ENCODE results near the gene TBX6. TPM values are rescaled to one million over a fixed set of nuclear protein-coding genes. Genes with fewer than 3 reads are reported as not detected.

The TBX6 gene, protein sequence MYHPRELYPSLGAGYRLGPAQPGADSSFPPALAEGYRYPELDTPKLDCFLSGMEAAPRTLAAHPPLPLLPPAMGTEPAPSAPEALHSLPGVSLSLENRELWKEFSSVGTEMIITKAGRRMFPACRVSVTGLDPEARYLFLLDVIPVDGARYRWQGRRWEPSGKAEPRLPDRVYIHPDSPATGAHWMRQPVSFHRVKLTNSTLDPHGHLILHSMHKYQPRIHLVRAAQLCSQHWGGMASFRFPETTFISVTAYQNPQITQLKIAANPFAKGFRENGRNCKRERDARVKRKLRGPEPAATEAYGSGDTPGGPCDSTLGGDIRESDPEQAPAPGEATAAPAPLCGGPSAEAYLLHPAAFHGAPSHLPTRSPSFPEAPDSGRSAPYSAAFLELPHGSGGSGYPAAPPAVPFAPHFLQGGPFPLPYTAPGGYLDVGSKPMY
- 0.11 and 0.39 TPM in 2 replicates for total RNA-seq

GRCh38 chr16:30091474-30092372 lies at the start of gene TBX6:
TSS of gene TBX6 (minus strand) at chr16:30091924. CDS start at chr16:30091193, 731 bp downstream.

GRCh38 chr16:30113031-30113710 lies 21.4 kb upstream of the TBX6 start, which contains the start of gene GDPD3:
TSS of gene GDPD3 (minus strand) at chr16:30113537. CDS start at chr16:30113478, 59 bp downstream.

DNA sequence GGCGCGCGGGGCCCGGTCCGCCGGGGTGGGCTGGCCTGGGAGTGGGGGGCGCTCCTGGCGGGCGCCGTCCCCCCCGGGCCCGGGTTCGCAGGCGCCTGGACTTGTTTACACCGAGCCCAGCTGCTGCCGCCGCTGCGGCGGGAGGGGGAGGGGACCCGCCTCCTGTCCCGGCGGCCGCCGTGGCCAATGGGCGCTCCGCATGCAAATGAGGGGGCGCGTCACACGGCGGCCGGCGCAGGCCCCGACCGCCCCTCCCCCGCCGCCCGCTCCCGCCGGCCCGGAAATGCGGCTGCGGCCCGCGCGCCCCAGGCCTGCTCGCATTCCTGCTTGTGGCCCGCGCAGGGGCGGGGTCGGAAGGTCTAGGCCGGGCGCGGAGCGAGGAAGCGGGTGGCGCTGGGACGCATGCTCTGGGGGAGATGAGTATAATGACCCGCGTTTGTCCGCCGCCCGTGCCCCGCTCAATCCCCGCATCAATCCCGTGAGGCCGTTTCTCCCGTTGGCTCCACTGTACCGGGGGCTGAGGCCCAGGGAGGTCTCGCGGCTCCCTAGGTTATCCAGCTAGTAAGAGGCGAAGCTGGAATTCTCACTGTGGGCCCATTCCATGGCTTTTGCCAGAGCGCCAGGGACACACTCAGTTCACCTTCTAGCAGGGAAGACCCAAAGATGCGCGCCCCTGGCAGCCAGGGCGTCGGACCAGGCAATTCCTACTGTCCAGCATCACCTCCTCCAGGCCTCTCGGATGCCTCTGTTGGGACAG lies 4.6 kb upstream of the TBX6 start, which contains the start of gene YPEL3:
Gene YPEL3 (minus strand): TSS at position 109 of the 757 bp plus-strand sequence. CDS start 731 bp downstream, outside the sequence.

GRCh38 chr16:30075503-30076275 lies 16.0 kb downstream of the TBX6 start, which contains the start of gene PPP4C:
TSS of gene PPP4C (plus strand) at chr16:30075994. CDS start at chr16:30076378, 384 bp downstream.

DNA sequence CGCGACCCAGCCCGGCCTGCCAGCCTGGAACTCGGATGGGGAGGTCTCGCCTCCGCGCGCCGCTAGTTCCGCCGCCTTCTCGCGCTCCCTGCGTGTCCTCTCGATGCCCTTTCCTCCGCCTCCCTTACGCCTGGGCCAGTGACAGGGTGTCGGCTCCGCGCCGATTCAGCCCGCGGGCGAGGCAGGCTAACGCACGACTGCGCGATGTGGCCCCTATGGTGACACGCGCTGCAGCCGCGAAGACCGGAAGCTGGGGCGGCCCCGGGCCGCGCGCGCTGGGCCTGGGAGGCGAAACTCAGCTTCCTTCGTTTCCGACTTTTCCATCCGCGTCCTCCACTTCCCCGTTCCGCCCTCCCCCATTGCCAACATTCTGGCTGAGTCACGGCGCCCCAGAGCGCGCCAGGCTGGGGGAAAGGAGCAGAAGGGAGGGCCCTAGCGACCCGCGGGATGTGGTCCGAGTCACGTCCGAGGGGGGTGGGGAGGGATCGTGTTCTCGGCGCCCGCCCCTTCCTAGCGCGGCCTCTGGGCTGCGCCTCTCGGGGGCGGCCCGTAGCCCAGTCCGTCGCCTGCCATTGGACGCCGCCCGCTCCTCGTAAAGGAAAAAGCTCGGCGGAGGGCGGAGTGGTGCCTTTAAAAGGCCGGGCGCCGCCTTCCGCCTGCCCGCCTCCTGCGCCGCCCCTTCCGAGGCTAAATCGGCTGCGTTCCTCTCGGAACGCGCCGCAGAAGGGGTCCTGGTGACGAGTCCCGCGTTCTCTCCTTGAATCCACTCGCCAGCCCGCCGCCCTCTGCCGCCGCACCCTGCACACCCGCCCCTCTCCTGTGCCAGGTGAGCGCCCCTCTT lies 26.4 kb downstream of the TBX6 start, which contains the start of gene ALDOA:
Gene ALDOA (plus strand): TSS at position 659 of the 841 bp plus-strand sequence. CDS start 1,138 bp downstream, outside the sequence.

Other genes starting within 250 kb of the TBX6 start
- 81.8 and 83.9 TPM in 2 replicates for gene CDIPT, start 228.7 kb downstream of the TBX6 start, total RNA-seq
- gene SEZ6L2, start 192.4 kb downstream of the TBX6 start, total RNA-seq: 1.8 and 2.6 TPM in 2 replicates
- gene ASPHD1, start 191.4 kb downstream of the TBX6 start, total RNA-seq: 3.1 and 4.8 TPM in 2 replicates
- 11.3 and 12.0 TPM in 2 replicates for gene KCTD13, start 165.7 kb downstream of the TBX6 start, total RNA-seq
- 74.1 and 77.0 TPM in 2 replicates for gene TMEM219, start 129.8 kb downstream of the TBX6 start, total RNA-seq
- gene TAOK2, start 118.1 kb downstream of the TBX6 start, total RNA-seq: 32.4 and 35.7 TPM in 2 replicates
- 4.1 and 5.4 TPM in 2 replicates for gene HIRIP3, start 96.3 kb downstream of the TBX6 start, total RNA-seq
- gene INO80E, start 95.7 kb downstream of the TBX6 start, total RNA-seq: 26.7 and 26.9 TPM in 2 replicates
- under 0.01 and 0.13 TPM in 2 replicates for gene DOC2A, start 80.9 kb downstream of the TBX6 start, total RNA-seq
- not detected in 2 replicates for gene C16orf92, start 68.7 kb downstream of the TBX6 start, total RNA-seq
- gene TLCD3B, start 60.7 kb downstream of the TBX6 start, total RNA-seq: 0.11 and 0.26 TPM in 2 replicates
- 828 and 846 TPM in 2 replicates for gene ALDOA, start 26.2 kb downstream of the TBX6 start, total RNA-seq
- gene PPP4C, start 15.9 kb downstream of the TBX6 start, total RNA-seq: 144 and 150 TPM in 2 replicates
- 18.7 and 24.6 TPM in 2 replicates for gene YPEL3, start 4.3 kb upstream of the TBX6 start, total RNA-seq
- 0.54 and 1.4 TPM in 2 replicates for gene GDPD3, start 21.6 kb upstream of the TBX6 start, total RNA-seq
- gene MAPK3, start 31.3 kb upstream of the TBX6 start, total RNA-seq: 63.0 and 74.6 TPM in 2 replicates
- gene CORO1A, start 91.7 kb upstream of the TBX6 start, total RNA-seq: 1.2 and 1.3 TPM in 2 replicates
- 25.1 and 63.9 TPM in 2 replicates for gene BOLA2B, start 101.7 kb upstream of the TBX6 start, total RNA-seq
- gene SLX1A, start 102.0 kb upstream of the TBX6 start, total RNA-seq: 11.6 and 14.0 TPM in 2 replicates
- 2.8 and 3.1 TPM in 2 replicates for gene SULT1A3, start 107.3 kb upstream of the TBX6 start, total RNA-seq
- gene NPIPB13, start 156.6 kb upstream of the TBX6 start, total RNA-seq: 1.9 and 4.1 TPM in 2 replicates